HepG2 (cell line): Measurements from ENCODE around the gene MED9. TPM values are rescaled to one million over a fixed set of nuclear protein-coding genes. Genes with fewer than 3 reads are reported as not detected.

ENCODE experiments used
- CBX5 ChIP-seq: sonication (generic); formaldehyde crosslinking; IDR thresholded peaks from 2 replicates; pipeline ENCODE4 v1.4.0; 2020; ENCODE audit warnings: missing genetic modification reagents, borderline replicate concordance
- GATAD1 ChIP-seq: IDR thresholded peaks from 2 replicates; pipeline ENCODE4 v1.6.1; 2016; ENCODE audit warnings: missing genetic modification reagents, missing compliant biosample characterization
- ISL2 ChIP-seq: sonication (generic); formaldehyde crosslinking; IDR thresholded peaks from 2 replicates; pipeline ENCODE4 v1.5.0; 2020; ENCODE audit warnings: missing genetic modification reagents
- KDM6A ChIP-seq: IDR thresholded peaks from 2 replicates; pipeline ENCODE4 v1.6.1; 2016; ENCODE audit warnings: low read depth
- NFE2 ChIP-seq: sonication (generic); formaldehyde crosslinking; IDR thresholded peaks from 2 replicates; pipeline ENCODE4 v1.4.0; 2020; ENCODE audit warnings: missing genetic modification reagents
- PHF5A ChIP-seq: IDR thresholded peaks from one replicate; pipeline ENCODE4 v1.6.1; 2018; ENCODE audit warnings: low read depth, missing genetic modification reagents; ENCODE audit not compliant: unreplicated experiment
- PTBP1 ChIP-seq: fragments of 200-400 bp; formaldehyde crosslinking; IDR thresholded peaks from 2 replicates; pipeline ENCODE4 v1.6.1; 2018; ENCODE audit warnings: low read length, low read depth; ENCODE audit not compliant: poor library complexity, severe bottlenecking
- RORA ChIP-seq: sonication (generic); formaldehyde crosslinking; IDR thresholded peaks from 2 replicates; pipeline ENCODE4 v1.5.0; 2020; ENCODE audit warnings: mild to moderate bottlenecking, missing genetic modification reagents, moderate library complexity
- STAG1 ChIP-seq: sonication (generic); formaldehyde crosslinking; IDR thresholded peaks from 2 replicates; pipeline ENCODE4 v1.4.0; 2020; ENCODE audit warnings: missing genetic modification reagents
- TSC22D2 ChIP-seq: sonication (generic); formaldehyde crosslinking; IDR thresholded peaks from 2 replicates; pipeline ENCODE4 v1.5.1; 2020; ENCODE audit warnings: missing genetic modification reagents, mild to moderate bottlenecking, borderline replicate concordance
- ZNF432 ChIP-seq: sonication (generic); formaldehyde crosslinking; IDR thresholded peaks from 2 replicates; pipeline ENCODE4 v1.5.0; 2020; ENCODE audit warnings: missing genetic modification reagents, mild to moderate bottlenecking, borderline replicate concordance
- ZNF678 ChIP-seq: sonication (generic); formaldehyde crosslinking; IDR thresholded peaks from 2 replicates; pipeline ENCODE4 v1.4.0; 2020; ENCODE audit warnings: mild to moderate bottlenecking, missing genetic modification reagents
- ZNF776 ChIP-seq: sonication (generic); formaldehyde crosslinking; IDR thresholded peaks from 2 replicates; pipeline ENCODE4 v1.4.0; 2020; ENCODE audit warnings: mild to moderate bottlenecking, missing genetic modification reagents
- polyA plus RNA-seq, 8 experiments: library from polyadenylated mRNA; depleted of rRNA in 3 of 8; stranded (reverse) in 7 of 8; unstranded in 1 of 8; fragments of >200 nt; fragmentation: Illumina TruSeq in 4 of 8; extraction: Trizol in 4 of 8; gene quantifications; 2 replicates each; pipeline versions ENCODE4 v1.2.1 to v1.2.3, GENCODE V29; 2011 to 2016; ENCODE audit warnings: low read depth in 4 of 8, missing spikeins in 1 of 8, mixed read lengths in 1 of 8; ENCODE audit not compliant: insufficient read depth in 1 of 8
- total RNA-seq, 5 experiments: library from RNA; depleted of rRNA; stranded (reverse); fragments of >200 nt; fragmentation: Illumina TruSeq; extraction: Trizol; gene quantifications; 2 replicates each; pipeline ENCODE4 v1.2.3, GENCODE V29; 2016; ENCODE audit warnings: low read depth in 1 of 5
- TF ChIP-seq, protein P1 (sequence below): sonication (generic); formaldehyde crosslinking; IDR thresholded peaks from 2 replicates; pipeline ENCODE4 v1.5.0; 2020; ENCODE audit warnings: mild to moderate bottlenecking, missing genetic modification reagents, moderate library complexity
- TF ChIP-seq, protein P2 (sequence below): sonication (generic); formaldehyde crosslinking; conservative IDR thresholded peaks from 2 replicates; pipeline ENCODE4 v1.4.0; 2020; ENCODE audit warnings: missing genetic modification reagents
- TF ChIP-seq, protein P3 (sequence below): sonication (generic); formaldehyde crosslinking; IDR thresholded peaks from 2 replicates; pipeline ENCODE4 v1.4.0; 2020; ENCODE audit warnings: missing genetic modification reagents
- TF ChIP-seq, protein P4 (sequence below): sonication (generic); formaldehyde crosslinking; IDR thresholded peaks from 2 replicates; pipeline ENCODE4 v1.4.0; 2020; ENCODE audit warnings: missing genetic modification reagents
- TF ChIP-seq, protein P5 (sequence below): sonication (generic); formaldehyde crosslinking; IDR thresholded peaks from 2 replicates; pipeline ENCODE4 v1.8.0; 2022; ENCODE audit warnings: missing genetic modification reagents, mild to moderate bottlenecking, borderline replicate concordance

Gene MED9
- total and polyA plus RNA-seq, 2 of the 13 experiments (the other 11 are each of a cell fraction or from before 2014, with no cell fraction given), result 11.9 to 15.1 TPM

DNA sequence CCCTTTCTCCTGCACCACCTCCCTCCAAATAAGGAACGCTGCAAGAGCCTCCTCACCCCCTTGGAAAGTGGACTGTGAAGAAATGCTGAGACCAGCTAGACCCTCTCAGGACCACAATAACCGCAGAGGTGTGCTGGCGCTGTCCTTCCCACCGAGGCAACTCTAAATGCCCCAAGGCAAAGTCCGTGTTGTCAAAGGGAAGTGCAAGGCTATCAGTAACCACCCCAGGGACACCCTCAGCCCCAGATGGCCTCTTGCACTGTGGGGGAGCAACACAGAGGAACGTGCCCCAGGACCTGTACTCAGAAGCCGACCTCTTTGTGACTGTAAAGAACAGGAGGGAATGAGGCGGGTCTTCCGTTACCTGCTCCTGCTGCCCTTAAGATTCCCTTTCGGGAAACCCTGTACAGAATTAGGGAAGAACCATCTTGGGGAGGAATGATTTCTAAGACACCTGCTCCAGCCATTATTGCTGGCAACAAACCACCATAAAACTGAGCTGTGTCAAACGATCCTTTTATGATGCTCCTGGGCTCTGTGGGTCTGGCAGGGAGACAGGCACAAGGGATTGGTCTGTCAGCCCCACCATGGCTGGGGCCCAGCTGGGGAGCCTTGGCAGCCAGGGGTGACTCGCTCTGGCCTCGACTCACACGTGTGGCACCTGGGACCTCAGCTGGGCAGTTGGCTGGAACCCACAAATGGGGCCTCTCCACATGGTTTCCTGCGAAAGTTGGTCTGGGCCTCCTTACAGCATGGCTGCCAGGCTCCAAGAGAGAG, 14.6 kb upstream of the MED9 start (continued):
- TF ChIP-seq, protein P1, sequence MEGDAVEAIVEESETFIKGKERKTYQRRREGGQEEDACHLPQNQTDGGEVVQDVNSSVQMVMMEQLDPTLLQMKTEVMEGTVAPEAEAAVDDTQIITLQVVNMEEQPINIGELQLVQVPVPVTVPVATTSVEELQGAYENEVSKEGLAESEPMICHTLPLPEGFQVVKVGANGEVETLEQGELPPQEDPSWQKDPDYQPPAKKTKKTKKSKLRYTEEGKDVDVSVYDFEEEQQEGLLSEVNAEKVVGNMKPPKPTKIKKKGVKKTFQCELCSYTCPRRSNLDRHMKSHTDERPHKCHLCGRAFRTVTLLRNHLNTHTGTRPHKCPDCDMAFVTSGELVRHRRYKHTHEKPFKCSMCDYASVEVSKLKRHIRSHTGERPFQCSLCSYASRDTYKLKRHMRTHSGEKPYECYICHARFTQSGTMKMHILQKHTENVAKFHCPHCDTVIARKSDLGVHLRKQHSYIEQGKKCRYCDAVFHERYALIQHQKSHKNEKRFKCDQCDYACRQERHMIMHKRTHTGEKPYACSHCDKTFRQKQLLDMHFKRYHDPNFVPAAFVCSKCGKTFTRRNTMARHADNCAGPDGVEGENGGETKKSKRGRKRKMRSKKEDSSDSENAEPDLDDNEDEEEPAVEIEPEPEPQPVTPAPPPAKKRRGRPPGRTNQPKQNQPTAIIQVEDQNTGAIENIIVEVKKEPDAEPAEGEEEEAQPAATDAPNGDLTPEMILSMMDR (CRISPR knock-in tag), result peak; percentile 51
- TF ChIP-seq NFE2, result no peak
- TF ChIP-seq PHF5A (CRISPR knock-in tag), result no peak
- TF ChIP-seq ZNF432 (CRISPR knock-in tag), result no peak
- TF ChIP-seq CBX5 (CRISPR knock-in tag), result no peak
- TF ChIP-seq GATAD1 (CRISPR knock-in tag), result peak; percentile 42; the same call in 1 of the 2 replicates
- no peak for TF ChIP-seq ZNF678
- TF ChIP-seq, protein P2, sequence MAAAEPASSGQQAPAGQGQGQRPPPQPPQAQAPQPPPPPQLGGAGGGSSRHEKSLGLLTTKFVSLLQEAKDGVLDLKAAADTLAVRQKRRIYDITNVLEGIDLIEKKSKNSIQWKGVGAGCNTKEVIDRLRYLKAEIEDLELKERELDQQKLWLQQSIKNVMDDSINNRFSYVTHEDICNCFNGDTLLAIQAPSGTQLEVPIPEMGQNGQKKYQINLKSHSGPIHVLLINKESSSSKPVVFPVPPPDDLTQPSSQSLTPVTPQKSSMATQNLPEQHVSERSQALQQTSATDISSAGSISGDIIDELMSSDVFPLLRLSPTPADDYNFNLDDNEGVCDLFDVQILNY (CRISPR knock-in tag), result no peak
- TF ChIP-seq PTBP1, result no peak
- peak; percentile 79 for TF ChIP-seq KDM6A (CRISPR knock-in tag)
- TF ChIP-seq ZNF776 (CRISPR knock-in tag), result no peak
- no peak for TF ChIP-seq STAG1 (CRISPR knock-in tag)
- no peak for TF ChIP-seq TSC22D2 (CRISPR knock-in tag)
- TF ChIP-seq, protein P3, sequence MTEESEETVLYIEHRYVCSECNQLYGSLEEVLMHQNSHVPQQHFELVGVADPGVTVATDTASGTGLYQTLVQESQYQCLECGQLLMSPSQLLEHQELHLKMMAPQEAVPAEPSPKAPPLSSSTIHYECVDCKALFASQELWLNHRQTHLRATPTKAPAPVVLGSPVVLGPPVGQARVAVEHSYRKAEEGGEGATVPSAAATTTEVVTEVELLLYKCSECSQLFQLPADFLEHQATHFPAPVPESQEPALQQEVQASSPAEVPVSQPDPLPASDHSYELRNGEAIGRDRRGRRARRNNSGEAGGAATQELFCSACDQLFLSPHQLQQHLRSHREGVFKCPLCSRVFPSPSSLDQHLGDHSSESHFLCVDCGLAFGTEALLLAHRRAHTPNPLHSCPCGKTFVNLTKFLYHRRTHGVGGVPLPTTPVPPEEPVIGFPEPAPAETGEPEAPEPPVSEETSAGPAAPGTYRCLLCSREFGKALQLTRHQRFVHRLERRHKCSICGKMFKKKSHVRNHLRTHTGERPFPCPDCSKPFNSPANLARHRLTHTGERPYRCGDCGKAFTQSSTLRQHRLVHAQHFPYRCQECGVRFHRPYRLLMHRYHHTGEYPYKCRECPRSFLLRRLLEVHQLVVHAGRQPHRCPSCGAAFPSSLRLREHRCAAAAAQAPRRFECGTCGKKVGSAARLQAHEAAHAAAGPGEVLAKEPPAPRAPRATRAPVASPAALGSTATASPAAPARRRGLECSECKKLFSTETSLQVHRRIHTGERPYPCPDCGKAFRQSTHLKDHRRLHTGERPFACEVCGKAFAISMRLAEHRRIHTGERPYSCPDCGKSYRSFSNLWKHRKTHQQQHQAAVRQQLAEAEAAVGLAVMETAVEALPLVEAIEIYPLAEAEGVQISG (CRISPR knock-in tag), result peak; percentile 55; the same call in 1 of the 2 replicates
- TF ChIP-seq, protein P4, sequence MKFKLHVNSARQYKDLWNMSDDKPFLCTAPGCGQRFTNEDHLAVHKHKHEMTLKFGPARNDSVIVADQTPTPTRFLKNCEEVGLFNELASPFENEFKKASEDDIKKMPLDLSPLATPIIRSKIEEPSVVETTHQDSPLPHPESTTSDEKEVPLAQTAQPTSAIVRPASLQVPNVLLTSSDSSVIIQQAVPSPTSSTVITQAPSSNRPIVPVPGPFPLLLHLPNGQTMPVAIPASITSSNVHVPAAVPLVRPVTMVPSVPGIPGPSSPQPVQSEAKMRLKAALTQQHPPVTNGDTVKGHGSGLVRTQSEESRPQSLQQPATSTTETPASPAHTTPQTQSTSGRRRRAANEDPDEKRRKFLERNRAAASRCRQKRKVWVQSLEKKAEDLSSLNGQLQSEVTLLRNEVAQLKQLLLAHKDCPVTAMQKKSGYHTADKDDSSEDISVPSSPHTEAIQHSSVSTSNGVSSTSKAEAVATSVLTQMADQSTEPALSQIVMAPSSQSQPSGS, result no peak
- TF ChIP-seq, protein P5, sequence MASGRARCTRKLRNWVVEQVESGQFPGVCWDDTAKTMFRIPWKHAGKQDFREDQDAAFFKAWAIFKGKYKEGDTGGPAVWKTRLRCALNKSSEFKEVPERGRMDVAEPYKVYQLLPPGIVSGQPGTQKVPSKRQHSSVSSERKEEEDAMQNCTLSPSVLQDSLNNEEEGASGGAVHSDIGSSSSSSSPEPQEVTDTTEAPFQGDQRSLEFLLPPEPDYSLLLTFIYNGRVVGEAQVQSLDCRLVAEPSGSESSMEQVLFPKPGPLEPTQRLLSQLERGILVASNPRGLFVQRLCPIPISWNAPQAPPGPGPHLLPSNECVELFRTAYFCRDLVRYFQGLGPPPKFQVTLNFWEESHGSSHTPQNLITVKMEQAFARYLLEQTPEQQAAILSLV (CRISPR knock-in tag), result peak; percentile 58; the same call in 1 of the 2 replicates
- no peak for TF ChIP-seq ISL2 (CRISPR knock-in tag)
- TF ChIP-seq RORA (CRISPR knock-in tag), result no peak
